HepG2 (cell line): ENCODE results near the gene FGFR2. TPM values are rescaled to one million over a fixed set of nuclear protein-coding genes. Genes with fewer than 3 reads are reported as not detected.

Experiments used
- ARID2 ChIP-seq: sonication (generic); formaldehyde crosslinking; IDR thresholded peaks from 2 replicates; pipeline ENCODE4 v1.8.1; 2022; ENCODE audit warnings: mild to moderate bottlenecking, missing genetic modification reagents, borderline replicate concordance
- ASH2L ChIP-seq: fragments of 300-600, 200-600 bp; sonication (generic); IDR thresholded peaks from 2 replicates; pipeline ENCODE4 v1.7.0; 2017; ENCODE audit warnings: low read depth, mild to moderate bottlenecking, moderate library complexity, mixed read lengths, low read length; ENCODE audit not compliant: insufficient read length
- CEBPZ ChIP-seq: IDR thresholded peaks from 2 replicates; pipeline ENCODE4 v1.6.1; 2012; ENCODE audit warnings: low read length, improper control_type of control experiment
- CREM ChIP-seq, 2 experiments: sonication (generic) in 1 of 2; formaldehyde crosslinking in 1 of 2; IDR thresholded peaks; 2 replicates each; pipeline versions ENCODE4 v1.4.0 to v1.6.1; 2016 to 2020; ENCODE audit warnings: antibody characterized with exemption in 1 of 2, mild to moderate bottlenecking in 1 of 2, missing genetic modification reagents in 1 of 2
- HOXD1 ChIP-seq: sonication (generic); formaldehyde crosslinking; IDR thresholded peaks from 2 replicates; pipeline ENCODE4 v1.5.0; 2020; ENCODE audit warnings: missing genetic modification reagents
- MLX ChIP-seq: IDR thresholded peaks from 2 replicates; pipeline ENCODE4 v1.6.1; 2016
- NR2F6 ChIP-seq, 2 experiments: IDR thresholded peaks; 2 replicates each; pipeline ENCODE4 v1.6.1; 2016; ENCODE audit warnings: antibody characterized with exemption in 1 of 2, mild to moderate bottlenecking in 1 of 2
- ONECUT2 ChIP-seq: sonication (generic); formaldehyde crosslinking; IDR thresholded peaks from 2 replicates; pipeline ENCODE4 v1.4.0; 2020; ENCODE audit warnings: missing genetic modification reagents
- PCBP1 ChIP-seq: fragments of 200-400 bp; formaldehyde crosslinking; IDR thresholded peaks from 2 replicates; pipeline ENCODE4 v1.6.1; 2017; ENCODE audit warnings: mild to moderate bottlenecking, low read depth, low read length, borderline replicate concordance
- SALL1 ChIP-seq: sonication (generic); formaldehyde crosslinking; IDR thresholded peaks from 2 replicates; pipeline ENCODE4 v1.8.0; 2022; ENCODE audit warnings: mild to moderate bottlenecking, missing genetic modification reagents
- ZNF17 ChIP-seq: sonication (generic); formaldehyde crosslinking; IDR thresholded peaks from 2 replicates; pipeline ENCODE4 v1.5.0; 2020; ENCODE audit warnings: mild to moderate bottlenecking, missing genetic modification reagents
- ZNF318 ChIP-seq: sonication (generic); formaldehyde crosslinking; IDR thresholded peaks from 2 replicates; pipeline ENCODE4 v1.4.0; 2020; ENCODE audit warnings: mild to moderate bottlenecking, missing genetic modification reagents
- ZNF501 ChIP-seq: sonication (generic); formaldehyde crosslinking; IDR thresholded peaks from 2 replicates; pipeline ENCODE4 v1.5.1; 2020; ENCODE audit warnings: mild to moderate bottlenecking, moderate library complexity, missing genetic modification reagents
- ZNF569 ChIP-seq: sonication (generic); formaldehyde crosslinking; IDR thresholded peaks from 2 replicates; pipeline ENCODE4 v1.5.0; 2020; ENCODE audit warnings: mild to moderate bottlenecking, missing genetic modification reagents, moderate library complexity, borderline replicate concordance
- ZNF740 ChIP-seq: sonication (generic); formaldehyde crosslinking; IDR thresholded peaks from 2 replicates; pipeline ENCODE4 v1.4.0; 2020; ENCODE audit warnings: missing genetic modification reagents
- ZNF75D ChIP-seq: sonication (generic); formaldehyde crosslinking; IDR thresholded peaks from 2 replicates; pipeline ENCODE4 v1.8.1; 2023; ENCODE audit warnings: missing genetic modification reagents, mild to moderate bottlenecking, borderline replicate concordance
- polyA plus RNA-seq, 8 experiments: library from polyadenylated mRNA; depleted of rRNA in 3 of 8; stranded (reverse) in 7 of 8; unstranded in 1 of 8; fragments of >200 nt; fragmentation: Illumina TruSeq in 4 of 8; extraction: Trizol in 4 of 8; gene quantifications; 2 replicates each; pipeline versions ENCODE4 v1.2.1 to v1.2.3, GENCODE V29; 2011 to 2016; ENCODE audit warnings: low read depth in 4 of 8, missing spikeins in 1 of 8, mixed read lengths in 1 of 8; ENCODE audit not compliant: insufficient read depth in 1 of 8
- total RNA-seq, 5 experiments: library from RNA; depleted of rRNA; stranded (reverse); fragments of >200 nt; fragmentation: Illumina TruSeq; extraction: Trizol; gene quantifications; 2 replicates each; pipeline ENCODE4 v1.2.3, GENCODE V29; 2016; ENCODE audit warnings: low read depth in 1 of 5

FGFR2 gene
- total and polyA plus RNA-seq, 2 of the 13 experiments (the other 11 are each of a cell fraction or from before 2014, with no cell fraction given), result 1.6 to 2.6 TPM

- peak; percentile 39; the same call in 1 of the 2 replicates for TF ChIP-seq SALL1 (CRISPR knock-in tag)
- no peak for TF ChIP-seq ZNF318 (CRISPR knock-in tag)
- TF ChIP-seq ZNF17 (CRISPR knock-in tag), result no peak
- TF ChIP-seq NR2F6 (IDR thresholded peaks at IDR 0.05), result no peak
- TF ChIP-seq NR2F6 (CRISPR knock-in tag; IDR thresholded peaks at IDR 0.05), result no peak
- TF ChIP-seq ASH2L, result peak; percentile 38
- no peak for TF ChIP-seq CEBPZ
- no peak for TF ChIP-seq PCBP1
- TF ChIP-seq MLX, result no peak
- no peak for TF ChIP-seq CREM (IDR thresholded peaks at IDR 0.05)
- no peak for TF ChIP-seq CREM (CRISPR knock-in tag; IDR thresholded peaks at IDR 0.05)
- no peak for TF ChIP-seq ARID2 (CRISPR knock-in tag)
- peak; percentile 31; the same call in 1 of the 2 replicates for TF ChIP-seq ZNF501 (CRISPR knock-in tag)
- no peak for TF ChIP-seq ZNF75D (CRISPR knock-in tag)
- no peak for TF ChIP-seq ZNF569 (CRISPR knock-in tag)
- TF ChIP-seq ZNF740 (CRISPR knock-in tag), result peak; percentile 98
- TF ChIP-seq HOXD1, result no peak
- no peak for TF ChIP-seq ONECUT2 (CRISPR knock-in tag)
Observed at GRCh38 chr10:121608469-121609190, 10.4 kb upstream of the FGFR2 start (continued).
